ENCODE measurements around the gene HOXC10. TPM values are rescaled to one million over a fixed set of nuclear protein-coding genes. Genes with fewer than 3 reads are reported as not detected.
A peak's percentile ranks its signal among the peaks of the same experiment; 100 is the strongest.

HOXC10 gene
- total RNA-seq, 1 donor from 2014 or later, result 15.7 TPM

- no peak for DNase-seq (ENCODE audit: low read depth)
- H3K4me3 ChIP-seq (ENCODE audit: low read depth, low read length), result peak overlapping the region; percentile 98
- no peak for TF ChIP-seq CTCF (conservative IDR thresholded peaks at IDR 0.05; ENCODE audit: low read depth, low read length)
These were observed 885 bp upstream of the HOXC10 start for GRCh38 chr12:53983950-53984572.

- DNase-seq (ENCODE audit: low read depth), result no peak
- no peak for TF ChIP-seq CTCF (conservative IDR thresholded peaks at IDR 0.05; ENCODE audit: low read depth, low read length)
- peak overlapping the region; percentile 98 for H3K4me3 ChIP-seq (ENCODE audit: low read depth, low read length)
These were observed 697 bp downstream of the HOXC10 start for GRCh38 chr12:53985692-53985993.

- H3K4me3 ChIP-seq (ENCODE audit: low read depth, low read length), result peak overlapping the region; percentile 98
- peak; percentile 15 for TF ChIP-seq CTCF (conservative IDR thresholded peaks at IDR 0.05; ENCODE audit: low read depth, low read length)
- DNase-seq (ENCODE audit: low read depth), result no peak
These were observed 1.2 kb downstream of the HOXC10 start for GRCh38 chr12:53985994-53986685.

GRCh38 chr12:53986686-53987483 is 1.9 kb downstream of the HOXC10 start:
- H3K4me3 ChIP-seq (ENCODE audit: low read depth, low read length), result peak overlapping the region; percentile 98
- DNase-seq (ENCODE audit: low read depth), result no peak
- no peak for TF ChIP-seq CTCF (conservative IDR thresholded peaks at IDR 0.05; ENCODE audit: low read depth, low read length)

GRCh38 chr12:53987787-53988230 is 2.9 kb downstream of the HOXC10 start:
- TF ChIP-seq CTCF (conservative IDR thresholded peaks at IDR 0.05; ENCODE audit: low read depth, low read length), result no peak
- peak overlapping the region; percentile 98 for H3K4me3 ChIP-seq (ENCODE audit: low read depth, low read length)
- DNase-seq (ENCODE audit: low read depth), result no peak

GRCh38 chr12:53988541-53989226 is 3.7 kb downstream of the HOXC10 start:
- peak overlapping the region; percentile 98 for H3K4me3 ChIP-seq (ENCODE audit: low read depth, low read length)
- no peak for DNase-seq (ENCODE audit: low read depth)
- TF ChIP-seq CTCF (conservative IDR thresholded peaks at IDR 0.05; ENCODE audit: low read depth, low read length), result no peak

Data from epithelial cell of proximal tubule (primary cell).